A549 (cell line): ENCODE data around the gene CARMIL1. TPM values are rescaled to one million over a fixed set of nuclear protein-coding genes. Genes with fewer than 3 reads are reported as not detected.

ENCODE experiments used
- ATAC-seq, 2 experiments: fragments of 200-7000 bp in 1 of 2; fragments of >200 bp in 1 of 2; cut with Nextera tagmentation in 1 of 2; cut with Tn5 transposase in 1 of 2; 3 replicates each; pipeline versions ENCODE4 v1.8.0 to v1.9.1; 2018 to 2020; ENCODE audit warnings: mild to moderate bottlenecking in 1 of 2, moderate library complexity in 1 of 2
- CTCF ChIA-PET: fragments of 300-600 bp; sonication (Branson Sonifier 250); formaldehyde crosslinking; extraction: SDS; loops from one replicate; lab custom pipeline; 2021; ENCODE audit warnings: antibody characterized with exemption, inconsistent platforms; lab: Yijun Ruan, JAX
- POLR2A ChIA-PET: fragments of 350-600 bp; formaldehyde crosslinking; extraction: SDS; loops from one replicate; lab custom pipeline; 2021; ENCODE audit warnings: antibody characterized with exemption, inconsistent platforms; lab: Yijun Ruan, JAX
- DNase-seq, 2 experiments: peaks; one replicate each; pipeline versions ENCODE4 v3.0.0 to v3.0.0-alpha.2; 2011 to 2016; ENCODE audit warnings: low read depth in 1 of 2, low spot score in 1 of 2
- FAIRE-seq: peaks from 2 replicates; lab custom pipeline; 2011; peaks lifted over from hg19 to GRCh38; lab: Jason Lieb, UNC
- H3K27ac ChIP-seq, 2 experiments: fragments of >200 bp; sonication (Bioruptor Twin); formaldehyde crosslinking; 3 replicates each; pipeline ENCODE4 v1.5.1; 2016 to 2017
- H3K4me1 ChIP-seq: fragments of >200 bp; sonication (Bioruptor Twin); formaldehyde crosslinking; 3 replicates; pipeline ENCODE4 v1.6.1; 2016
- H3K4me2 ChIP-seq: fragments of >200 bp; sonication (Bioruptor Twin); formaldehyde crosslinking; 3 replicates; pipeline ENCODE4 v1.6.1; 2016
- H3K4me3 ChIP-seq: fragments of >200 bp; sonication (Bioruptor Twin); formaldehyde crosslinking; 3 replicates; pipeline ENCODE4 v1.5.1; 2016
- H3K9me3 ChIP-seq: fragments of >200 bp; sonication (Bioruptor Twin); formaldehyde crosslinking; 3 replicates; pipeline ENCODE4 v1.6.1; 2016
- BHLHE40 ChIP-seq: IDR thresholded peaks from 2 replicates; pipeline ENCODE4 v1.6.1; 2012; ENCODE audit warnings: low read depth, low read length, inconsistent platforms
- CBX2 ChIP-seq: fragments of 200-600 bp; sonication (generic); IDR thresholded peaks from 2 replicates; pipeline ENCODE4 v1.6.1; 2016; ENCODE audit warnings: low read depth, mild to moderate bottlenecking, borderline replicate concordance
- CBX8 ChIP-seq: fragments of 200-600 bp; sonication (generic); IDR thresholded peaks from 2 replicates; pipeline ENCODE4 v1.6.1; 2016
- CHD4 ChIP-seq: fragments of 200-600 bp; sonication (generic); IDR thresholded peaks from 2 replicates; pipeline ENCODE4 v1.6.1; 2016; ENCODE audit warnings: antibody characterized with exemption, mild to moderate bottlenecking, borderline replicate concordance
- EHF ChIP-seq: fragments of 250-450 bp; sonication (Bioruptor Pico); IDR thresholded peaks from 2 replicates; pipeline ENCODE4 v1.5.0; 2020; ENCODE audit warnings: mild to moderate bottlenecking
- ESRRA ChIP-seq: fragments of 150-350 bp; IDR thresholded peaks from 2 replicates; pipeline ENCODE4 v1.6.1; 2014; ENCODE audit warnings: mild to moderate bottlenecking, low read length, borderline replicate concordance
- FOSB ChIP-seq: fragments of 250-450 bp; sonication (Bioruptor Pico); IDR thresholded peaks from 2 replicates; pipeline ENCODE4 v1.5.0; 2020; ENCODE audit warnings: mild to moderate bottlenecking, moderate library complexity
- FOSL2 ChIP-seq, 2 experiments: fragments of 450-650 bp in 1 of 2; fragments of >200 bp in 1 of 2; sonication (Bioruptor Twin) in 1 of 2; formaldehyde crosslinking; IDR thresholded peaks; 2 replicates each; pipeline versions ENCODE4 v1.5.0 to v1.6.1; 2016 to 2020; ENCODE audit warnings: mild to moderate bottlenecking in 1 of 2, moderate library complexity in 1 of 2
- HDAC2 ChIP-seq: fragments of 200-600 bp; sonication (generic); IDR thresholded peaks from 2 replicates; pipeline ENCODE4 v1.6.1; 2016
- HEYL ChIP-seq: fragments of 250-450 bp; sonication (Bioruptor Pico); IDR thresholded peaks from 2 replicates; pipeline ENCODE4 v1.8.0; 2021; ENCODE audit warnings: mild to moderate bottlenecking, moderate library complexity
- HOXA7 ChIP-seq: fragments of 250-450 bp; sonication (Bioruptor Pico); IDR thresholded peaks from 2 replicates; pipeline ENCODE4 v1.5.0; 2020; ENCODE audit warnings: mild to moderate bottlenecking, moderate library complexity
- HOXB13 ChIP-seq: fragments of 250-450 bp; sonication (Bioruptor Pico); IDR thresholded peaks from 2 replicates; pipeline ENCODE4 v1.5.0; 2020; ENCODE audit warnings: low read depth, mild to moderate bottlenecking, moderate library complexity
- HOXB5 ChIP-seq: fragments of 250-450 bp; sonication (Bioruptor Pico); IDR thresholded peaks from 2 replicates; pipeline ENCODE4 v1.5.0; 2020; ENCODE audit warnings: mild to moderate bottlenecking, moderate library complexity
- MAFK ChIP-seq: fragments of 450-650 bp; IDR thresholded peaks from 2 replicates; pipeline ENCODE4 v1.6.1; 2014; ENCODE audit not compliant: partially characterized antibody
- MYC ChIP-seq: IDR thresholded peaks from 2 replicates; pipeline ENCODE4 v1.6.1; 2012; ENCODE audit warnings: mild to moderate bottlenecking, inconsistent platforms, low read length, improper control_type of control experiment, borderline replicate concordance
- PHF8 ChIP-seq: fragments of 200-600 bp; sonication (generic); IDR thresholded peaks from 2 replicates; pipeline ENCODE4 v1.6.1; 2016; ENCODE audit warnings: low read depth, mild to moderate bottlenecking, antibody characterized with exemption, moderate library complexity, borderline replicate concordance
- POLR2A ChIP-seq: IDR thresholded peaks from 2 replicates; pipeline ENCODE4 v1.6.1; 2012; ENCODE audit warnings: mild to moderate bottlenecking, low read length
- RARB ChIP-seq: fragments of 250-450 bp; sonication (Bioruptor Pico); IDR thresholded peaks from 2 replicates; pipeline ENCODE4 v1.8.0; 2021; ENCODE audit warnings: mild to moderate bottlenecking, moderate library complexity
- RCOR1 ChIP-seq: fragments of 150-350 bp; IDR thresholded peaks from 2 replicates; pipeline ENCODE4 v1.6.1; 2014; ENCODE audit warnings: antibody characterized with exemption, low read length, low read depth
- REST ChIP-seq: fragments of 200-600 bp; sonication (generic); IDR thresholded peaks from 2 replicates; pipeline ENCODE4 v1.6.1; 2016; ENCODE audit warnings: antibody characterized with exemption, mild to moderate bottlenecking, moderate library complexity
- TP53 ChIP-seq: fragments of 250-450 bp; sonication (Bioruptor Pico); IDR thresholded peaks from 2 replicates; pipeline ENCODE4 v1.5.0; 2021; ENCODE audit warnings: mild to moderate bottlenecking, moderate library complexity
- ZNF302 ChIP-seq: fragments of 250-450 bp; sonication (Bioruptor Pico); IDR thresholded peaks from 2 replicates; pipeline ENCODE4 v1.9.0; 2021; ENCODE audit warnings: inconsistent platforms, mild to moderate bottlenecking, moderate library complexity
- WGBS: methylation state at CpG from one replicate; pipeline ENCODE4 v1.1.6; 2017; ENCODE audit errors: missing lambda C conversion rate; 5-methylcytosine and 5-hydroxymethylcytosine counted together
- polyA plus RNA-seq, 4 experiments: library from polyadenylated mRNA; depleted of rRNA in 3 of 4; stranded (reverse); fragments of >200 nt; fragmentation: RNase III in 1 of 4; extraction: RNeasy Plus Mini Kit Qiagen cat#74134 plus additional on column Dnase treatment in 1 of 4; gene quantifications; 2 replicates in 3 of 4; 3 replicates in 1 of 4; pipeline ENCODE4 v1.2.3, GENCODE V29; 2011 to 2017
- TF ChIP-seq, protein P1 (sequence below): fragments of >200 bp; sonication (Bioruptor Twin); formaldehyde crosslinking; IDR thresholded peaks from 3 replicates; pipeline ENCODE4 v1.6.1; 2016
- TF ChIP-seq, protein P2 (sequence below): fragments of 450-650 bp; IDR thresholded peaks from 2 replicates; pipeline ENCODE4 v1.6.1; 2014; ENCODE audit warnings: antibody characterized with exemption
- TF ChIP-seq, protein P3 (sequence below): fragments of >200 bp; sonication (Bioruptor Twin); formaldehyde crosslinking; IDR thresholded peaks from 3 replicates; pipeline ENCODE4 v1.5.1; 2016
- TF ChIP-seq, protein P4 (sequence below): fragments of >200 bp; sonication (Bioruptor Twin); formaldehyde crosslinking; IDR thresholded peaks from 2 replicates; pipeline ENCODE4 v1.6.1; 2016

Gene CARMIL1
- polyA plus RNA-seq, 2 of the 4 experiments (the other 2 are of a cell fraction): 11.5 to 11.8 TPM

DNA sequence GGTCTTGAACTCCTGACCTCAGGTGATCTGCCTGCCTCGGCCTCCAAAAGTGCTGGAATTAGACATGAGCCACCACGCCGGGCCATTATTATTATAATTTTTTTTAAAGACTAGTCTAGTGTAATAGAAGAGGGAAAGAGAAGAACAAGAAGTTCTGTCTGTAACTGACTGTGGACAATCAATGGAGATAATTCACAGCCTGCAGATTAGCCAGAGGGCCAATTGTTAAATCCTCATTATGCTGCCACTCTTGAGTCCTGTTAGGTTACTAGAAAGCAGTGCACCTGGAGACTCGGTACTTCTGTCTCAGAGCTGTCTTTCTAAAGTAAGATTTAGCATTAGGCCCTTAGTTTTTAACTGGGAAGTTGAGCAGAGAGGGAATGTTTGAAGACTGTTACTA, 37.5 kb downstream of the CARMIL1 start:
- Histone ChIP-seq H3K9me3 (no peaks in the 10 kb centered on the region), H3K4me3 (no peak overlapping the region), H3K4me1 (peaks cover 17% of the 10 kb centered on the region), H3K27ac (no peak overlapping the region), H3K4me2 (no peak overlapping the region)
- DNase-seq (no peak), ATAC-seq (no peak), FAIRE-seq (no peak)
- ChIA-PET POLR2A (no interaction called here), CTCF (no interaction called here)
- TF ChIP-seq RARB (CRISPR knock-in tag) (no peak), CBX8 (no peak), ESRRA (no peak), TP53 (no peak), ZNF302 (CRISPR knock-in tag) (no peak), HEYL (CRISPR knock-in tag) (no peak), RCOR1 (no peak), FOSL2 (IDR thresholded peaks at IDR 0.05) (no peak), FOSL2 (CRISPR knock-in tag; IDR thresholded peaks at IDR 0.05) (no peak), MAFK (no peak), CBX2 (no peak)
- WGBS: 97% methylated on average over 4 of the region's 4 CpGs

- DNase-seq (no peak), FAIRE-seq (no peak), ATAC-seq (no peak)
- Histone ChIP-seq H3K4me1 (peaks cover under 1% of the 10 kb centered on the region), H3K4me3 (no peak overlapping the region), H3K4me2 (no peak overlapping the region), H3K27ac (no peak overlapping the region), H3K9me3 (no peaks in the 10 kb centered on the region)
- TF ChIP-seq, protein P1, sequence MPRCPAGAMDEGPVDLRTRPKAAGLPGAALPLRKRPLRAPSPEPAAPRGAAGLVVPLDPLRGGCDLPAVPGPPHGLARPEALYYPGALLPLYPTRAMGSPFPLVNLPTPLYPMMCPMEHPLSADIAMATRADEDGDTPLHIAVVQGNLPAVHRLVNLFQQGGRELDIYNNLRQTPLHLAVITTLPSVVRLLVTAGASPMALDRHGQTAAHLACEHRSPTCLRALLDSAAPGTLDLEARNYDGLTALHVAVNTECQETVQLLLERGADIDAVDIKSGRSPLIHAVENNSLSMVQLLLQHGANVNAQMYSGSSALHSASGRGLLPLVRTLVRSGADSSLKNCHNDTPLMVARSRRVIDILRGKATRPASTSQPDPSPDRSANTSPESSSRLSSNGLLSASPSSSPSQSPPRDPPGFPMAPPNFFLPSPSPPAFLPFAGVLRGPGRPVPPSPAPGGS: no peak
- TF ChIP-seq HOXB5 (CRISPR knock-in tag) (no peak), HDAC2 (no peak), PHF8 (no peak), RARB (CRISPR knock-in tag) (no peak), CBX2 (no peak), CHD4 (no peak), REST (no peak), BHLHE40 (no peak), HOXA7 (CRISPR knock-in tag) (no peak), HOXB13 (no peak), POLR2A (no peak), MAFK (no peak), FOSB (no peak), EHF (CRISPR knock-in tag) (no peak), CBX8 (no peak), MYC (no peak)
- TF ChIP-seq, protein P2, sequence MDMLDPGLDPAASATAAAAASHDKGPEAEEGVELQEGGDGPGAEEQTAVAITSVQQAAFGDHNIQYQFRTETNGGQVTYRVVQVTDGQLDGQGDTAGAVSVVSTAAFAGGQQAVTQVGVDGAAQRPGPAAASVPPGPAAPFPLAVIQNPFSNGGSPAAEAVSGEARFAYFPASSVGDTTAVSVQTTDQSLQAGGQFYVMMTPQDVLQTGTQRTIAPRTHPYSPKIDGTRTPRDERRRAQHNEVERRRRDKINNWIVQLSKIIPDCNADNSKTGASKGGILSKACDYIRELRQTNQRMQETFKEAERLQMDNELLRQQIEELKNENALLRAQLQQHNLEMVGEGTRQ: no peak
- TF ChIP-seq, protein P3, sequence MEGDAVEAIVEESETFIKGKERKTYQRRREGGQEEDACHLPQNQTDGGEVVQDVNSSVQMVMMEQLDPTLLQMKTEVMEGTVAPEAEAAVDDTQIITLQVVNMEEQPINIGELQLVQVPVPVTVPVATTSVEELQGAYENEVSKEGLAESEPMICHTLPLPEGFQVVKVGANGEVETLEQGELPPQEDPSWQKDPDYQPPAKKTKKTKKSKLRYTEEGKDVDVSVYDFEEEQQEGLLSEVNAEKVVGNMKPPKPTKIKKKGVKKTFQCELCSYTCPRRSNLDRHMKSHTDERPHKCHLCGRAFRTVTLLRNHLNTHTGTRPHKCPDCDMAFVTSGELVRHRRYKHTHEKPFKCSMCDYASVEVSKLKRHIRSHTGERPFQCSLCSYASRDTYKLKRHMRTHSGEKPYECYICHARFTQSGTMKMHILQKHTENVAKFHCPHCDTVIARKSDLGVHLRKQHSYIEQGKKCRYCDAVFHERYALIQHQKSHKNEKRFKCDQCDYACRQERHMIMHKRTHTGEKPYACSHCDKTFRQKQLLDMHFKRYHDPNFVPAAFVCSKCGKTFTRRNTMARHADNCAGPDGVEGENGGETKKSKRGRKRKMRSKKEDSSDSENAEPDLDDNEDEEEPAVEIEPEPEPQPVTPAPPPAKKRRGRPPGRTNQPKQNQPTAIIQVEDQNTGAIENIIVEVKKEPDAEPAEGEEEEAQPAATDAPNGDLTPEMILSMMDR: no peak
- TF ChIP-seq, protein P4, sequence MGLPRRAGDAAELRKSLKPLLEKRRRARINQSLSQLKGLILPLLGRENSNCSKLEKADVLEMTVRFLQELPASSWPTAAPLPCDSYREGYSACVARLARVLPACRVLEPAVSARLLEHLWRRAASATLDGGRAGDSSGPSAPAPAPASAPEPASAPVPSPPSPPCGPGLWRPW: no peak
- WGBS: 98% methylated on average over 5 of the region's 6 CpGs
- CTCF ChIA-PET: no interaction called here
- POLR2A ChIA-PET: no interaction called here
Observed at GRCh38 chr6:25318589-25318988, 39.4 kb downstream of the CARMIL1 start.
